Large intestine (tissue), 1 donor: ENCODE data around the gene RGS18. TPM values are rescaled to one million over a fixed set of nuclear protein-coding genes. Genes with fewer than 3 reads are reported as not detected.

Experiments
- polyA plus RNA-seq: library from polyadenylated mRNA; unstranded; fragments of 120-200 nt; gene quantifications from one replicate; pipeline ENCODE4 v1.2.1, GENCODE V29; 2013

Gene RGS18
- polyA plus RNA-seq, 1 donor = 4.1 TPM

Other genes with a start within 250 kb of the RGS18 start
- 0.04 TPM for gene RGS21, start 158.5 kb downstream of the RGS18 start, polyA plus RNA-seq